ENCODE results near the gene FNIP2.

FNIP2 gene

DNA sequence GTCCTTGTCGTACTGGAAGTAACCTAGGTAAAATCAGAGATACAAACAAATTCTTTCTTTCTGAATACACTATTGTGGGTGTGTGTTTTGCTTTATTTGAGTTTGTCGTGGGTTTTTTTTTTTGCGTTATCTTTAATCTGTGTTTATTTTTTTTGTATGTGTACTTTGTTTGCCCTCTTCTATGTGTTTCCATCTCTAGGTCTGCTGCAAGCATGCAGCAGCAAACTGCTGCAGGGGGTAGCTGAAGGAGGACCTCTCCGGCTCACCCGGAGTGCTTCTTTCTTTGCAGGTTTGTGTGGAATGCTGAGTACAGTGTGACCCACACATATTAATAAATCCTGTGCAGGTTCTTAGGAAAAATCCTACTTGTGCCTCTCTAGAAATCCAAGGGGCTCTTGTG lies 64.8 kb downstream of the FNIP2 start:
- TF ChIP-seq, protein P1, sequence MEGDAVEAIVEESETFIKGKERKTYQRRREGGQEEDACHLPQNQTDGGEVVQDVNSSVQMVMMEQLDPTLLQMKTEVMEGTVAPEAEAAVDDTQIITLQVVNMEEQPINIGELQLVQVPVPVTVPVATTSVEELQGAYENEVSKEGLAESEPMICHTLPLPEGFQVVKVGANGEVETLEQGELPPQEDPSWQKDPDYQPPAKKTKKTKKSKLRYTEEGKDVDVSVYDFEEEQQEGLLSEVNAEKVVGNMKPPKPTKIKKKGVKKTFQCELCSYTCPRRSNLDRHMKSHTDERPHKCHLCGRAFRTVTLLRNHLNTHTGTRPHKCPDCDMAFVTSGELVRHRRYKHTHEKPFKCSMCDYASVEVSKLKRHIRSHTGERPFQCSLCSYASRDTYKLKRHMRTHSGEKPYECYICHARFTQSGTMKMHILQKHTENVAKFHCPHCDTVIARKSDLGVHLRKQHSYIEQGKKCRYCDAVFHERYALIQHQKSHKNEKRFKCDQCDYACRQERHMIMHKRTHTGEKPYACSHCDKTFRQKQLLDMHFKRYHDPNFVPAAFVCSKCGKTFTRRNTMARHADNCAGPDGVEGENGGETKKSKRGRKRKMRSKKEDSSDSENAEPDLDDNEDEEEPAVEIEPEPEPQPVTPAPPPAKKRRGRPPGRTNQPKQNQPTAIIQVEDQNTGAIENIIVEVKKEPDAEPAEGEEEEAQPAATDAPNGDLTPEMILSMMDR (IDR thresholded peaks at IDR 0.05; ENCODE audit: low read depth, low read length, missing control alignments) = no peak
- DNase-seq (ENCODE audit: extremely low read depth, low read depth) = no peak

DNA sequence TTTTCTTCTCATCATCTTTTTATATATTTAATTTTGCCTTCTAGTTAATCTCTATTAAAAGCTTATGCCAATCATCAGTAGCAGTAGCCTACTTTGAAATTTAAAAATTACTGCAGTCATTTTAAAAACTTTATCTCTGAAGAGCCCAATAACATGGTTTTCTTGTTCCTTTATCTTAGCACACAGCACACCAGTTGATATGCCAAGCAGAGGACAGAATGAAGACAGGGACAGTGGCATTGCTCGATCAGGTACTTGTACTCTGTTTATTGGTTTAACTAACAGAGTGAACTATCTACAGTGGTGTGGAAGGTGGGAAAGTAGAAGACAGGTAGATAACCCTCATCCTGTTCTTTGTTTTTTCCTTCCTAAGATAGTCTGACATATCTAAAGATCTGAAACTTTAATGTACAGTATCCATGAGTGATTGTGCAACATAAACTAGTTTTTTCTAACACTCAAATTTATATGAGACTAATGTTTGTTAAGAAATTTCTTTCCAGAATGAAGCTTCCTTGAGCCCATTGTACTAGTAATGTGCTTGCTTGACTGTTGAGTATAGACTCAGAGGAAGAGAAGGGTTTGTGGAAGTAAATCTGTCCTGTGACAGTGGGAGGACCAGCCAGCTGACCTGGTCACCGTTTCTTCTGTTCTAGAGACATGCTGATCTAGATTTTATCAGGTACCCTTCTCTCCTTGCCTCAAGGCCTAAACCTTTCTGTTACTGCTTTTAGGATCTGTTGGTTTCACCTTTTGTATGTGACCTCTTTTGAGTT lies 66.6 kb downstream of the FNIP2 start:
- TF ChIP-seq, protein P1 (IDR thresholded peaks at IDR 0.05; ENCODE audit: low read depth, low read length, missing control alignments) = no peak
- no peak overlapping the region for H3K4me3 ChIP-seq (replicated peaks; ENCODE audit: low read depth, low read length)
- no peak for DNase-seq (ENCODE audit: extremely low read depth, low read depth)

More for the DNA sequence above, 64.8 kb downstream of the FNIP2 start:
- no peak overlapping the region for H3K4me3 ChIP-seq (replicated peaks; ENCODE audit: low read depth, low read length)

DNA sequence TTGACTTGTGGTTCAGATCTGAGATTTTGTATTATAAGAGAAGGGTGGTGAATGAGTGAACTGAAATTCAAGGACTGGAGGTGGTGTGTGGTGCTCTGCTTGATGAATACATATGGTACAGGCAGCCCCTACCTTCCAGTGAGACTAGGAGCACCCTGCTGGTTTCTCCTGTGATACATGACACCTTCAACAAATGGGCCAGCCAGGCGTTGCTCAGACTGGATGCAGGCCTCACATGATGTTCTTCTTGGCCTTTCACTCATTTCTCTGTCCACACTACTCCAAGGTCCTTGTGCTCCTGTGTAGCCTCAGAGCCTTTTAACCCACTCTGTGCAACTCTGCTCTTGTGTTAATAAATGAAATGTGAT lies 67.2 kb downstream of the FNIP2 start:
- no peak overlapping the region for H3K4me3 ChIP-seq (replicated peaks; ENCODE audit: low read depth, low read length)
- TF ChIP-seq, protein P1 (IDR thresholded peaks at IDR 0.05; ENCODE audit: low read depth, low read length, missing control alignments) = no peak
- DNase-seq (ENCODE audit: extremely low read depth, low read depth) = no peak

DNA sequence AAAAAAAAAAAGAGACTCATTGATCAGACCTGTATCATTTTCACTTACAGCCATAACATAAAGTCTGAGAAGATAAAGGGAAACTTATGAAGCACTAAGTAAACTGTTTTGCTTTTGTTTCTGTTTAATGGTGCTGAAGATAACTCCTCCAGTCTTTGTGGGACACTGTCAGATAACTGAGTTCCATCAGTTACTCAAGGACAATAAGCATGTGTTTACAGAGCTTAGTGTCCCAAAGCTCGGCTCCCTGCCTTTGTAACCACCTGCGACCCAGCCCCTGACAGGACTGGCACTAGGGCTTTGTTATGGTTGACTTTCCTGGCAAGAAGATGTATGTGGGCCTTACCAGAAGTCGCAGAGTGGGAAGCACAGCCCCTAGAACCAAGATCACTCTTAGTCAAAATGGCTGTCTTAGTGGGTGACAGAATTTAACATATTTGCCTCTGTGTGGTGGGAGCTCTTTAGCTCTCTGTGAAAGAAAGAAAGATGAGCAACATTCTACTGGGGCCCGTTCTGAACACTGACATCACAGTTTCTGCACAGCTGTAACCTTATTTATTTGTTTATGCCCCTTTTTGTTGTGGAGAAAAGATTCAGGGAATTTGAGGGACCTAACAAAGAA lies 68.1 kb downstream of the FNIP2 start:
- DNase-seq (ENCODE audit: extremely low read depth, low read depth) = no peak
- H3K4me3 ChIP-seq (replicated peaks; ENCODE audit: low read depth, low read length) = no peak overlapping the region
- TF ChIP-seq, protein P1 (IDR thresholded peaks at IDR 0.05; ENCODE audit: low read depth, low read length, missing control alignments) = no peak

DNA sequence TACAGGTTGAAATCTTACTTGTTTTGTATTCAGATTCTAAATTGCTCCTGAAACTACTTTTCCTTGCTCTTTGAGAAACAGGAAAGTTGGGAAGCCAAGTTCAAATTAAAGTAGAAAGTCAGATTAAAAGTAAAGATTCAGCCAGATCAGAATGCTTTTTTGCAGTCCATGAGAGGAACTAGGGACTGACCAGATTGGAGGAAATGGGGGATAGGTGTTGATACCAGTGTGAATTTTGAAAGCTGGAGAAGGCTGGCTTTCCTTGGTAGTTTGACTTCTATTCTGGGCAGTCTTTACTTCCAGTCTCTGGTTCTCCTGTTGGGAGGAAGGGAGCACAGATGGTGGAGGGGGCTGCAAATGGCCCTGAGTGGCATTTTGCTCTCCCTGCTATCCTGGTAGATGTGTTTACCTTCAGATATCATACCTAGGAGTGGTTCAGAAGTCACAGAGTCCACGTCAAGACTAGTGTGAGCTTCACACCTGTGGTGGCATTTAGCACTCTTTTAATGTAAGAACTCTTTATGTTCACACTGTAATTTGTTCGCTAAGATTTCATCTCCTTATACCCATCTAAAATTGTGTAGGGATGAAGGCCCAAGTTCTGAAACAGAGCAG lies 68.8 kb downstream of the FNIP2 start:
- DNase-seq (ENCODE audit: extremely low read depth, low read depth) = no peak
- TF ChIP-seq, protein P1 (IDR thresholded peaks at IDR 0.05; ENCODE audit: low read depth, low read length, missing control alignments) = no peak
- no peak overlapping the region for H3K4me3 ChIP-seq (replicated peaks; ENCODE audit: low read depth, low read length)

DNA sequence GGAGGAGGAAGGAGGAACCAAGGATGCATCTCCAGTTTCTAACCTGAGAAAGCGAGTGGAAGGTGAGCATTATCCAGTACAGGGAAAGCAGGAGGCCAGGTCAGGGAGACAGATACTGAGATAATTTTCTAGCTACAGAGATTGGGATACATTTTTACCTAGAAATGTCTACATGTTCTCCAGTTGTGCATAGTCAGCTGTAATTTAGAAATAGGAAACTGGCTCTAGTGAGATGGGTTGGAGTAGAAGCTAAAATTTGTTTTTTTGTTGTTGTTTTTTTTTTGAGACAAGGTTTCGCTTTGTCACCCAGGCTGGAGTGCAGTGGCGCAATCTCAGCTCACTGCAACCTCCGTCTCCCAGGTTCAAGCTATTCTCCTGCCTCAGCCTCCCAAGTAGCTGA lies 71.3 kb downstream of the FNIP2 start:
- H3K4me3 ChIP-seq (replicated peaks; ENCODE audit: low read depth, low read length) = no peak overlapping the region
- DNase-seq (ENCODE audit: extremely low read depth, low read depth) = no peak
- TF ChIP-seq, protein P1 (IDR thresholded peaks at IDR 0.05; ENCODE audit: low read depth, low read length, missing control alignments) = no peak

Measured in HFF-Myc (cell line).